ENCODE measurements around the gene SYTL3. TPM values are rescaled to one million over a fixed set of nuclear protein-coding genes. Genes with fewer than 3 reads are reported as not detected.

SYTL3 gene
- total and polyA plus RNA-seq, 2 experiments from 2014 or later = 9.9 to 11.4 TPM

GRCh38 chr6:158662607-158662953, 12.7 kb downstream of the SYTL3 start:
- TF ChIP-seq CTCF (IDR thresholded peaks at IDR 0.05; ENCODE audit: low read depth, low read length) = no peak
- H3K4me1 ChIP-seq (ENCODE audit: low read depth) = peaks cover 12% of the 10 kb centered on the region
- no peak overlapping the region for H3K27ac ChIP-seq
- DNase-seq (ENCODE audit: low read depth in 1 of 2, low spot score in 1 of 2) = no peak
- H3K27me3 ChIP-seq = no peaks in the 10 kb centered on the region
- H3K36me3 ChIP-seq = no peaks in the 10 kb centered on the region
- no peak overlapping the region for H3K4me3 ChIP-seq
- H3K9me3 ChIP-seq (ENCODE audit: low read depth) = no peaks in the 10 kb centered on the region

- H3K4me3 ChIP-seq = no peak overlapping the region
- no peaks in the 10 kb centered on the region for H3K36me3 ChIP-seq
- peak in 1 of 2 donors; percentile 74 for DNase-seq (ENCODE audit: low read depth in 1 of 2, low spot score in 1 of 2)
- no peaks in the 10 kb centered on the region for H3K27me3 ChIP-seq
- H3K9me3 ChIP-seq (ENCODE audit: low read depth) = no peaks in the 10 kb centered on the region
- TF ChIP-seq CTCF (IDR thresholded peaks at IDR 0.05; ENCODE audit: low read depth, low read length) = no peak
- peaks cover 17% of the 10 kb centered on the region for H3K4me1 ChIP-seq (ENCODE audit: low read depth)
- H3K27ac ChIP-seq = no peak overlapping the region
These were observed 13.2 kb downstream of the SYTL3 start for GRCh38 chr6:158662954-158663624.

- H3K27me3 ChIP-seq = no peaks in the 10 kb centered on the region
- no peak for DNase-seq (ENCODE audit: low read depth in 1 of 2, low spot score in 1 of 2)
These were observed 13.8 kb downstream of the SYTL3 start for GRCh38 chr6:158663625-158664165.

GRCh38 chr6:158665332-158665731, 15.5 kb downstream of the SYTL3 start:
- DNase-seq (ENCODE audit: low read depth in 1 of 2, low spot score in 1 of 2) = no peak

More at GRCh38 chr6:158663625-158664165, 13.8 kb downstream of the SYTL3 start:
- Histone ChIP-seq H3K9me3 (ENCODE audit: low read depth) (no peaks in the 10 kb centered on the region), H3K36me3 (no peaks in the 10 kb centered on the region), H3K4me3 (no peak overlapping the region), H3K27ac (no peak overlapping the region), H3K4me1 (ENCODE audit: low read depth) (peaks cover 22% of the 10 kb centered on the region)
- TF ChIP-seq CTCF (IDR thresholded peaks at IDR 0.05; ENCODE audit: low read depth, low read length) = no peak

GRCh38 chr6:158666628-158667359, 16.9 kb downstream of the SYTL3 start:
- H3K27me3 ChIP-seq = no peaks in the 10 kb centered on the region
- no peak for TF ChIP-seq CTCF (IDR thresholded peaks at IDR 0.05; ENCODE audit: low read depth, low read length)
- DNase-seq (ENCODE audit: low read depth in 1 of 2, low spot score in 1 of 2) = peak in 1 of 2 donors; percentile 89
- H3K9me3 ChIP-seq (ENCODE audit: low read depth) = no peaks in the 10 kb centered on the region
- no peaks in the 10 kb centered on the region for H3K36me3 ChIP-seq
- H3K27ac ChIP-seq = peak overlapping the region; percentile 31
- peaks cover 22% of the 10 kb centered on the region for H3K4me1 ChIP-seq (ENCODE audit: low read depth)
- no peak overlapping the region for H3K4me3 ChIP-seq

More at GRCh38 chr6:158665332-158665731, 15.5 kb downstream of the SYTL3 start:
- Histone ChIP-seq H3K4me3 (no peak overlapping the region), H3K9me3 (ENCODE audit: low read depth) (no peaks in the 10 kb centered on the region), H3K27ac (no peak overlapping the region), H3K4me1 (ENCODE audit: low read depth) (peaks cover 22% of the 10 kb centered on the region), H3K36me3 (no peaks in the 10 kb centered on the region), H3K27me3 (no peaks in the 10 kb centered on the region)
- TF ChIP-seq CTCF (IDR thresholded peaks at IDR 0.05; ENCODE audit: low read depth, low read length) = no peak
